ENCODE data around the gene PRKCZ. TPM values are rescaled to one million over a fixed set of nuclear protein-coding genes. Genes with fewer than 3 reads are reported as not detected.
A peak's percentile ranks its signal among the peaks of the same experiment; 100 is the strongest.

The PRKCZ gene
- total RNA-seq, 4 donors from 2014 or later = 3.1 to 5.4 (median 4.7) TPM

GRCh38 chr1:2221271-2221670 lies 171.1 kb downstream of the PRKCZ start:
- no peak for TF ChIP-seq POLR2AphosphoS5 (IDR thresholded peaks at IDR 0.05)
- no peak for TF ChIP-seq EP300 (IDR thresholded peaks at IDR 0.05)
- TF ChIP-seq POLR2A (IDR thresholded peaks at IDR 0.05; ENCODE audit: low read depth) = no peak
- TF ChIP-seq CTCF (IDR thresholded peaks at IDR 0.05) = no peak
- no peak overlapping the region for H3K4me3 ChIP-seq
- no peak for DNase-seq (ENCODE audit: extremely low spot score)
- no peaks in the 10 kb centered on the region for H3K36me3 ChIP-seq
- intact Hi-C loops (cut with DNase I) = no loop called here
- 94% methylated on average over 3 of the region's 3 CpGs for WGBS
- H3K4me1 ChIP-seq = peaks cover 1 to 3% (median 2%) of the 10 kb centered on the region in 4 donors
- no peak overlapping the region for H3K27ac ChIP-seq (replicated peaks in 1 of 4)
- no peaks in the 10 kb centered on the region for H3K9me3 ChIP-seq
- no peaks in the 10 kb centered on the region for H3K27me3 ChIP-seq

DNA sequence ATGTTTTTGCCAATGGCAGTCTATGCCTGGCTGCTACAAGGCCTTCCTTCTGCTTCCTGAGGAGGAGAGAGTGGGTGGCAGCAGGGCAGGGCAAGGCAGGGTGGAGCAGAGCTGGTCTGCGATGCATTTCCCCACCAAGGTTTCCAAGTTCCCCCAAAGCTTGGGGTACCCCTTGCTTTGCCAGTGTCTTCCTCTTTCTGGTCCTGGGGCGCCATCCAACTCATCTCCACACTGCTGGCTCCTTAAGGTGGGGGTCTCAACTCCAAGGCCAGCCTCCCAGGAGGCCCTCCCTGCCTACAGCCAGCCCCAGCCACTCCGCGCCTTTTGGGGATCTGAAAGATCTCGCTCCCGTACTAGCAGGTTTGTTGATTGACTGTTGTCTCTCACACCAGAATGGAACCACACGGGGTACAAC lies 174.0 kb downstream of the PRKCZ start:
- H3K27ac ChIP-seq (replicated peaks in 1 of 4) = no peak overlapping the region

GRCh38 chr1:2224631-2225428 lies 174.6 kb downstream of the PRKCZ start:
- no peak for TF ChIP-seq EP300 (IDR thresholded peaks at IDR 0.05)
- no peak for TF ChIP-seq POLR2AphosphoS5 (IDR thresholded peaks at IDR 0.05)
- TF ChIP-seq CTCF (IDR thresholded peaks at IDR 0.05) = no peak
- no peak for TF ChIP-seq POLR2A (IDR thresholded peaks at IDR 0.05; ENCODE audit: low read depth)
- no peak overlapping the region for H3K27ac ChIP-seq (replicated peaks in 1 of 4)
- H3K4me3 ChIP-seq = no peak overlapping the region
- H3K27me3 ChIP-seq = no peaks in the 10 kb centered on the region
- DNase-seq (ENCODE audit: extremely low spot score) = no peak
- H3K4me1 ChIP-seq = peaks cover 11 to 21% (median 14%) of the 10 kb centered on the region in 4 donors
- no peaks in the 10 kb centered on the region for H3K9me3 ChIP-seq
- 86% methylated on average over 17 of the region's 18 CpGs for whole genome bisulfite sequencing
- intact Hi-C loops (cut with DNase I) = no loop called here
- H3K36me3 ChIP-seq = no peaks in the 10 kb centered on the region

More for the DNA sequence above, 174.0 kb downstream of the PRKCZ start:
- Histone ChIP-seq H3K4me1 (peaks cover 8 to 14% (median 9%) of the 10 kb centered on the region in 4 donors), H3K27me3 (no peaks in the 10 kb centered on the region), H3K9me3 (no peaks in the 10 kb centered on the region), H3K36me3 (no peaks in the 10 kb centered on the region), H3K4me3 (no peak overlapping the region)
- no peak for DNase-seq (ENCODE audit: extremely low spot score)
- intact Hi-C loops (cut with DNase I) = no loop called here
- TF ChIP-seq CTCF (IDR thresholded peaks at IDR 0.05) = no peak
- TF ChIP-seq POLR2AphosphoS5 (IDR thresholded peaks at IDR 0.05) = no peak
- TF ChIP-seq POLR2A (IDR thresholded peaks at IDR 0.05; ENCODE audit: low read depth) = no peak
- no peak for TF ChIP-seq EP300 (IDR thresholded peaks at IDR 0.05)
- 81% methylated on average over 7 of the region's 7 CpGs for WGBS

DNA sequence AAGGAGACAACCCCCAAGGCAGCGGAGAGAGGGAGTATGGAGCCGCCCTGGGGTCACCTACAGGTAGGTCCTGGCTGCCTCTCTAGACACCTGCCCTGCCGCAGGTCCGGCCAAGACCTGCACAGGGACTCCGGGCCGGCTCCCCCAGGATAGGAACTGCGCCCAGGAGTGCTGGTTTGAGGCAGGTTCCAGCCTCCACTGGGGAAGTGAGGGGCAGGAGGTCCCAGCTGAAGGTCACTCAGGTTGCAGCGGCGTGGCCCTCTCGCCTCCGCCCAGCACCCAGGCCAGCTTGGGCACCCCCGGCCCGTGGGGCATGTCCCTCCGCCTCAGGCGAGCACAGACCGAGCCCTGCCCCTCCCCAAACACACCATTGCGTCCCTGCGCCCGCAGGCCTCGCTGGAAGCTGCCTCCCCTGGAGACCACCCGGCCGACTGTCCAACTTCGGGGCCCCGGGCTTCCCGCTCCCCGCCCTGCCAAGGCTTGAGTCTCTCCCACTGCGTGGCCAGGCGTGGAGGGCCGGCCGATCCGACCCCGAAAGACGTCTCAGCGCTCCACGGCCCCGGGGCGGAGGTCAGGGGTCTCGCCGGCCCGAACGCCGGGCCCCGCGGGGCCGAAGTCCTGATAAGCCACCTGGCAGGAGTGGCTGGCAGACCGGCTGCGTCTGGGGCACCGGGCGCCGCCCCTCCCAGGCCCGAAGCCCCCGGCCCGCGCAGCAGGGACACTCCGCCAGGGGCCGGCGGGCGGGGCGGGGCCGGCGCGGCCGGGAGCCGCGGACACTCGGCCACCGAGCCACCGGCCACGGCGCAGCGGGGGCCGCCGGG lies 176.5 kb downstream of the PRKCZ start:
- Histone ChIP-seq H3K4me3 (peak overlapping the region; percentile 78 to 87 (median 83)), H3K36me3 (no peaks in the 10 kb centered on the region), H3K27me3 (no peaks in the 10 kb centered on the region), H3K4me1 (peaks cover 30 to 40% (median 33%) of the 10 kb centered on the region in 4 donors), H3K27ac (replicated peaks in 1 of 4) (peak overlapping the region; percentile 97 to 99 (median 98)), H3K9me3 (no peaks in the 10 kb centered on the region)
- TF ChIP-seq CTCF (IDR thresholded peaks at IDR 0.05) = no peak
- TF ChIP-seq EP300 (IDR thresholded peaks at IDR 0.05) = no peak
- intact Hi-C loops (cut with DNase I) = no loop called here
- DNase-seq (ENCODE audit: extremely low spot score) = no peak
- WGBS = 11% methylated on average over 27 of the region's 73 CpGs

All from esophagus muscularis mucosa (tissue), 4 donors.